WERI-Rb-1 (cell line): ENCODE measurements around the gene LRIG2.

Experiments used
- DNase-seq: peaks from one replicate; pipeline ENCODE4 v3.0.0-alpha.2; 2020
- H3K27ac ChIP-seq: fragments of 250-450 bp; sonication (Bioruptor Pico); 2 replicates; pipeline ENCODE4 v1.5.1; 2020; ENCODE audit warnings: mild to moderate bottlenecking, moderate library complexity
- H3K27me3 ChIP-seq: fragments of 250-450 bp; sonication (Bioruptor Pico); 2 replicates; pipeline ENCODE4 v1.5.1; 2021; ENCODE audit warnings: mild to moderate bottlenecking, low read depth, moderate library complexity; ENCODE audit not compliant: insufficient read depth, severe bottlenecking
- H3K36me3 ChIP-seq: fragments of 250-450 bp; sonication (Bioruptor Pico); 2 replicates; pipeline ENCODE4 v1.5.1; 2020; ENCODE audit warnings: mild to moderate bottlenecking, moderate library complexity
- H3K4me3 ChIP-seq: 2 replicates; pipeline ENCODE4 v1.5.1; 2011; ENCODE audit warnings: low read depth, mild to moderate bottlenecking, control low read depth, low read length
- H3K9me3 ChIP-seq: fragments of 250-450 bp; sonication (Bioruptor Pico); 2 replicates; pipeline ENCODE4 v1.5.1; 2021; ENCODE audit warnings: mild to moderate bottlenecking, moderate library complexity; ENCODE audit not compliant: severe bottlenecking
- TF ChIP-seq, protein P1 (sequence below): IDR thresholded peaks from 2 replicates; pipeline ENCODE4 v1.5.1; 2011; ENCODE audit warnings: low read depth, mild to moderate bottlenecking, control low read depth, inconsistent platforms, low read length

The LRIG2 gene

GRCh38 chr1:113106910-113107309, 33.9 kb downstream of the LRIG2 start:
- H3K4me3 ChIP-seq, result no peak overlapping the region
- TF ChIP-seq, protein P1, sequence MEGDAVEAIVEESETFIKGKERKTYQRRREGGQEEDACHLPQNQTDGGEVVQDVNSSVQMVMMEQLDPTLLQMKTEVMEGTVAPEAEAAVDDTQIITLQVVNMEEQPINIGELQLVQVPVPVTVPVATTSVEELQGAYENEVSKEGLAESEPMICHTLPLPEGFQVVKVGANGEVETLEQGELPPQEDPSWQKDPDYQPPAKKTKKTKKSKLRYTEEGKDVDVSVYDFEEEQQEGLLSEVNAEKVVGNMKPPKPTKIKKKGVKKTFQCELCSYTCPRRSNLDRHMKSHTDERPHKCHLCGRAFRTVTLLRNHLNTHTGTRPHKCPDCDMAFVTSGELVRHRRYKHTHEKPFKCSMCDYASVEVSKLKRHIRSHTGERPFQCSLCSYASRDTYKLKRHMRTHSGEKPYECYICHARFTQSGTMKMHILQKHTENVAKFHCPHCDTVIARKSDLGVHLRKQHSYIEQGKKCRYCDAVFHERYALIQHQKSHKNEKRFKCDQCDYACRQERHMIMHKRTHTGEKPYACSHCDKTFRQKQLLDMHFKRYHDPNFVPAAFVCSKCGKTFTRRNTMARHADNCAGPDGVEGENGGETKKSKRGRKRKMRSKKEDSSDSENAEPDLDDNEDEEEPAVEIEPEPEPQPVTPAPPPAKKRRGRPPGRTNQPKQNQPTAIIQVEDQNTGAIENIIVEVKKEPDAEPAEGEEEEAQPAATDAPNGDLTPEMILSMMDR, result no peak
- no peaks in the 10 kb centered on the region for H3K9me3 ChIP-seq
- peaks cover 80% of the 10 kb centered on the region for H3K36me3 ChIP-seq
- H3K27me3 ChIP-seq, result no peaks in the 10 kb centered on the region
- DNase-seq, result no peak
- H3K27ac ChIP-seq, result no peak overlapping the region

- no peak for DNase-seq
- no peaks in the 10 kb centered on the region for H3K27me3 ChIP-seq
- no peaks in the 10 kb centered on the region for H3K9me3 ChIP-seq
- H3K27ac ChIP-seq, result no peak overlapping the region
- H3K36me3 ChIP-seq, result peaks cover 78% of the 10 kb centered on the region
- TF ChIP-seq, protein P1, result no peak
- no peak overlapping the region for H3K4me3 ChIP-seq
Measured at GRCh38 chr1:113109908-113110554, 37.0 kb downstream of the LRIG2 start.

DNA sequence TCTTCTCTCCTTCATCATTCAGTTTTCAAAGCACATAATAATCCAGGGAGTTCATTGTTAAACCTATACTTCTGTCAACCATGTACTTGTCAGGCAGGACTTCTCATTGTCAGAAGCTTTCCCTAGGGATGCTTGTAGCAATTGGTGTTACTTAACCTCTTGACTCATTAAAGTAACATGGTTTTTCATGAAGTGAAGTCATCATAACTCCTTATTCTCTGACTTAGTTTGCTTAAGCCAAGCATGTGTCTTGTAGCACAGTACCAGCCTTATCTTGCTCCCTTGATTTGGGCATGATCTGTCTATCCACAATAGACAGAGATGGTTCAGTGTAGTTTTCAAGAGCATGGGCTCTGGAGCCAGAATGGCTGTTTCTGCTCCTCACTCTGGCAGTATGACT, 45.3 kb downstream of the LRIG2 start:
- Histone ChIP-seq H3K27ac (no peak overlapping the region), H3K4me3 (no peak overlapping the region), H3K27me3 (no peaks in the 10 kb centered on the region), H3K36me3 (peaks cover 89% of the 10 kb centered on the region), H3K9me3 (no peaks in the 10 kb centered on the region)
- TF ChIP-seq, protein P1, result no peak
- no peak for DNase-seq

GRCh38 chr1:113123737-113124136, 50.7 kb downstream of the LRIG2 start:
- no peak for DNase-seq

GRCh38 chr1:113124366-113124765, 51.4 kb downstream of the LRIG2 start:
- Histone ChIP-seq H3K27me3 (no peaks in the 10 kb centered on the region), H3K9me3 (no peaks in the 10 kb centered on the region), H3K27ac (no peak overlapping the region), H3K4me3 (no peak overlapping the region), H3K36me3 (peaks cover 68% of the 10 kb centered on the region)
- TF ChIP-seq, protein P1, result no peak
- no peak for DNase-seq

More at GRCh38 chr1:113123737-113124136, 50.7 kb downstream of the LRIG2 start:
- Histone ChIP-seq H3K27ac (no peak overlapping the region), H3K36me3 (peaks cover 74% of the 10 kb centered on the region), H3K4me3 (no peak overlapping the region), H3K9me3 (no peaks in the 10 kb centered on the region), H3K27me3 (no peaks in the 10 kb centered on the region)
- TF ChIP-seq, protein P1, result no peak

GRCh38 chr1:113125517-113125916, 52.5 kb downstream of the LRIG2 start:
- peaks cover 56% of the 10 kb centered on the region for H3K36me3 ChIP-seq
- DNase-seq, result no peak
- TF ChIP-seq, protein P1, result no peak

More at GRCh38 chr1:113125517-113125916, 52.5 kb downstream of the LRIG2 start:
- Histone ChIP-seq H3K4me3 (no peak overlapping the region), H3K9me3 (no peaks in the 10 kb centered on the region), H3K27me3 (no peaks in the 10 kb centered on the region), H3K27ac (no peak overlapping the region)
